CD1c-positive myeloid dendritic cell (primary cell): ENCODE results near the gene OR51T1.
"Not testable (repeated sequence)": the region's sequence is repeated elsewhere in the genome, so short reads cannot be mapped to it uniquely, and the experiment has no call there.

Experiments
- DNase-seq: peaks from one replicate; pipeline ENCODE4 v3.0.0-alpha.2; 2016; ENCODE audit errors: extremely low spot score

OR51T1 gene

GRCh38 chr11:4881860-4882500 is at the start of gene OR51T1:
Gene OR51T1, plus strand, starts transcription at chr11:4881900. Its CDS starts 0 bp downstream, at chr11:4881900.
- no peak for DNase-seq

- DNase-seq, result no peak
These were observed 41.7 kb upstream of the OR51T1 start for GRCh38 chr11:4839851-4840549.

GRCh38 chr11:4848908-4849532 is 32.7 kb upstream of the OR51T1 start, which contains the start of gene OR51S1:
Gene OR51S1, minus strand, starts transcription at chr11:4849208. Its CDS starts 0 bp downstream, at chr11:4849208.
- no peak for DNase-seq

GRCh38 chr11:4851033-4851432 is 30.7 kb upstream of the OR51T1 start:
- no peak for DNase-seq

GRCh38 chr11:4854286-4854685 is 27.4 kb upstream of the OR51T1 start:
- not testable (repeated sequence) for DNase-seq

- DNase-seq, result no peak
These were observed 19.1 kb upstream of the OR51T1 start for GRCh38 chr11:4862447-4863236.

GRCh38 chr11:4863876-4864275 is 17.8 kb upstream of the OR51T1 start:
- no peak for DNase-seq

- DNase-seq, result no peak
These were observed 15.8 kb upstream of the OR51T1 start for GRCh38 chr11:4865855-4866254.

GRCh38 chr11:4881188-4881587 is 512 bp upstream of the OR51T1 start:
- no peak for DNase-seq

- DNase-seq, result no peak
These were observed 843 bp downstream of the OR51T1 start for GRCh38 chr11:4882543-4882942.

- no peak for DNase-seq
These were observed 2.7 kb downstream of the OR51T1 start for GRCh38 chr11:4884361-4884760.

- no peak for DNase-seq
These were observed 4.5 kb downstream of the OR51T1 start for GRCh38 chr11:4886186-4886585.

GRCh38 chr11:4887591-4887990 is 5.9 kb downstream of the OR51T1 start:
- no peak for DNase-seq

- DNase-seq, result no peak
These were observed 8.6 kb downstream of the OR51T1 start for GRCh38 chr11:4890279-4890678.

- no peak for DNase-seq
These were observed 10.4 kb downstream of the OR51T1 start for GRCh38 chr11:4891996-4892640.

GRCh38 chr11:4903484-4903883 is 21.8 kb downstream of the OR51T1 start, which contains the start of gene OR51A7:
Gene OR51A7, plus strand, starts transcription at chr11:4903783. Its CDS starts 3,587 bp downstream, at chr11:4907370.
- no peak for DNase-seq

GRCh38 chr11:4916581-4916980 is 34.9 kb downstream of the OR51T1 start:
- DNase-seq, result no peak

- no peak for DNase-seq
These were observed 37.5 kb downstream of the OR51T1 start, which contains the start of gene OR51G2 for GRCh38 chr11:4919250-4919649. Gene OR51G2, minus strand, starts transcription at chr11:4919350. Its CDS starts 3,687 bp downstream, at chr11:4915663.

GRCh38 chr11:4921796-4922195 is 40.1 kb downstream of the OR51T1 start:
- DNase-seq, result no peak

GRCh38 chr11:4922304-4922703 is 40.6 kb downstream of the OR51T1 start:
- DNase-seq, result no peak

- DNase-seq, result no peak
These were observed 42.5 kb downstream of the OR51T1 start, which contains the start of gene OR51G1 for GRCh38 chr11:4924239-4924638. Gene OR51G1, minus strand, starts transcription at chr11:4924339. Its CDS starts 0 bp downstream, at chr11:4924339.
